ENCODE data around the gene ZFP69. TPM values are rescaled to one million over a fixed set of nuclear protein-coding genes. Genes with fewer than 3 reads are reported as not detected.
A peak's percentile ranks its signal among the peaks of the same experiment; 100 is the strongest.

The ZFP69 gene
- total RNA-seq, 1 experiment from 2014 or later: 0.20 TPM

GRCh38 chr1:40508375-40509341 is 31.6 kb downstream of the ZFP69 start, which contains the start of gene EXO5:
EXO5 (plus strand) TSS chr1:40508767; CDS start chr1:40514545, 5,778 bp downstream.
- peak; percentile 79 for DNase-seq (ENCODE audit: low spot score)

- no peak for DNase-seq (ENCODE audit: low spot score)
Observed at GRCh38 chr1:40519517-40519916, 42.4 kb downstream of the ZFP69 start.

- DNase-seq (ENCODE audit: low spot score): no peak
Observed at GRCh38 chr1:40530735-40531380, 53.8 kb downstream of the ZFP69 start.

- DNase-seq (ENCODE audit: low spot score): peak; percentile 91
Observed at GRCh38 chr1:40531381-40532061, 54.4 kb downstream of the ZFP69 start, which contains the start of gene ZNF684. ZNF684 (plus strand) TSS chr1:40531637; CDS start chr1:40533167, 1,530 bp downstream.

GRCh38 chr1:40532062-40532389 is 54.9 kb downstream of the ZFP69 start:
- DNase-seq (ENCODE audit: low spot score): no peak

GRCh38 chr1:40532844-40533424 is 55.8 kb downstream of the ZFP69 start:
- peak; percentile 59 for DNase-seq (ENCODE audit: low spot score)

GRCh38 chr1:40534589-40534988 is 57.5 kb downstream of the ZFP69 start:
- DNase-seq (ENCODE audit: low spot score): no peak

- DNase-seq (ENCODE audit: low spot score): no peak
Observed at GRCh38 chr1:40535732-40536131, 58.6 kb downstream of the ZFP69 start.

GRCh38 chr1:40539338-40539737 is 62.2 kb downstream of the ZFP69 start:
- DNase-seq (ENCODE audit: low spot score): no peak

Other genes starting within 250 kb of the ZFP69 start
- gene TMCO2, start 229.4 kb upstream of the ZFP69 start, total RNA-seq (2014; rRNA removed; shearing (Covaris generic)): not detected in 2 replicates
- 29.8 and 41.2 TPM in 2 replicates for gene ZMPSTE24, start 219.1 kb upstream of the ZFP69 start, total RNA-seq (2014; rRNA removed; shearing (Covaris generic))
- gene COL9A2, start 160.0 kb upstream of the ZFP69 start, total RNA-seq (2014; rRNA removed; shearing (Covaris generic)): 0.25 and 0.89 TPM in 2 replicates
- 12.9 and 14.1 TPM in 2 replicates for gene SMAP2, start 103.6 kb upstream of the ZFP69 start, total RNA-seq (2014; rRNA removed; shearing (Covaris generic))
- gene ZFP69B, start 26.8 kb upstream of the ZFP69 start, total RNA-seq (2014; rRNA removed; shearing (Covaris generic)): 0.57 and 1.3 TPM in 2 replicates
- 7.7 and 8.7 TPM in 2 replicates for gene EXO5, start 31.5 kb downstream of the ZFP69 start, total RNA-seq (2014; rRNA removed; shearing (Covaris generic))
- gene ZNF684, start 54.3 kb downstream of the ZFP69 start, total RNA-seq (2014; rRNA removed; shearing (Covaris generic)): 1.2 and 1.4 TPM in 2 replicates
- gene RIMS3, start 188.4 kb downstream of the ZFP69 start, total RNA-seq (2014; rRNA removed; shearing (Covaris generic)): 0.05 TPM in 1 of 2 replicates, not detected in the other
- gene NFYC, start 214.4 kb downstream of the ZFP69 start, total RNA-seq (2014; rRNA removed; shearing (Covaris generic)): 42.6 and 43.5 TPM in 2 replicates